Measurements from ENCODE around the gene ARL6IP1.

DNA sequence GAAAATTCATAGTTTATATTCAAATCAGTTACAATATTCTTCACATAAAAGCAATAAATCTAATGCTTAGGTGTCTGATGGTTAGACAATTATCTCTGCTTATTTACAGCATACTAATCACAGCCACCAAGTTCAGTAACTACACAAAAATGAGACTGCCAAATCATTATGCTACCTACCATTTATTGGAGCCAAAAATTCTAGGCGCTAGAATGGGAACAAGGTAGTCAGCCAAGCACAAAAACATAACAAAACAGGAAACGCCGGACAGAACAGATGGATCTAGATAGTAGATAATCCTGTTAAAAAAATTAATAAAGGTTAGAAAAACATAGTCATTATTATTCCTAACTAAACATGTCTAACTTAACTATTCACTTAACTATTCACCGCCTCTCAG is 3.6 kb downstream of the ARL6IP1 start:
- TF ChIP-seq EZH2 (IDR thresholded peaks at IDR 0.05; ENCODE audit: borderline replicate concordance, low read length): no peak
- TF ChIP-seq, protein P1, sequence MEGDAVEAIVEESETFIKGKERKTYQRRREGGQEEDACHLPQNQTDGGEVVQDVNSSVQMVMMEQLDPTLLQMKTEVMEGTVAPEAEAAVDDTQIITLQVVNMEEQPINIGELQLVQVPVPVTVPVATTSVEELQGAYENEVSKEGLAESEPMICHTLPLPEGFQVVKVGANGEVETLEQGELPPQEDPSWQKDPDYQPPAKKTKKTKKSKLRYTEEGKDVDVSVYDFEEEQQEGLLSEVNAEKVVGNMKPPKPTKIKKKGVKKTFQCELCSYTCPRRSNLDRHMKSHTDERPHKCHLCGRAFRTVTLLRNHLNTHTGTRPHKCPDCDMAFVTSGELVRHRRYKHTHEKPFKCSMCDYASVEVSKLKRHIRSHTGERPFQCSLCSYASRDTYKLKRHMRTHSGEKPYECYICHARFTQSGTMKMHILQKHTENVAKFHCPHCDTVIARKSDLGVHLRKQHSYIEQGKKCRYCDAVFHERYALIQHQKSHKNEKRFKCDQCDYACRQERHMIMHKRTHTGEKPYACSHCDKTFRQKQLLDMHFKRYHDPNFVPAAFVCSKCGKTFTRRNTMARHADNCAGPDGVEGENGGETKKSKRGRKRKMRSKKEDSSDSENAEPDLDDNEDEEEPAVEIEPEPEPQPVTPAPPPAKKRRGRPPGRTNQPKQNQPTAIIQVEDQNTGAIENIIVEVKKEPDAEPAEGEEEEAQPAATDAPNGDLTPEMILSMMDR (IDR thresholded peaks at IDR 0.05; ENCODE audit: low read length): no peak

All from OCI-LY1 (cell line).